ENCODE data around the gene GRIK5. TPM values are rescaled to one million over a fixed set of nuclear protein-coding genes. Genes with fewer than 3 reads are reported as not detected.

GRIK5 gene
- total and polyA plus RNA-seq, 2 of the 8 experiments (the other 6 are each of a cell fraction or from before 2014, with no cell fraction given), result 17.8 to 42.9 TPM

GRCh38 chr19:42023121-42023942, 46.7 kb downstream of the GRIK5 start:
- H3K27me3 ChIP-seq (replicated peaks in 1 of 4; ENCODE audit: control insufficient read depth in 3 of 4, extremely low read depth in 1 of 4, insufficient read depth in 3 of 4, low read length in 3 of 4), result no peaks in the 10 kb centered on the region
- no peak overlapping the region for H3K9ac ChIP-seq (replicated peaks in 1 of 4; ENCODE audit: extremely low read depth in 1 of 4, low read depth in 3 of 4, low read length in 3 of 4)
- H3K14ac ChIP-seq (ENCODE audit: insufficient read length), result no peak overlapping the region
- H2BK20ac ChIP-seq (ENCODE audit: low read length), result no peak overlapping the region
- ChIA-PET POLR2A (ENCODE audit: partially characterized antibody) (interaction anchor here (0.6 to 1.4 kb wide), 4 partner anchors 13 to 156 kb away, joined by 3 to 4 read pairs (median 4); no protein-coding TSS in a partner anchor), CTCF (ENCODE audit: partially characterized antibody) (interaction anchor here (0.6 to 3.3 kb wide), 22 partner anchors 9 to 1571 kb away, joined by 3 to 21 read pairs (median 5); no protein-coding TSS in a partner anchor)
- 74% methylated on average over 17 of the region's 17 CpGs; no CpG with 5 or more reads in 1 of the 2 experiments for WGBS, 2 experiments (ENCODE audit: extremely low coverage in 1 of 2, insufficient coverage in 1 of 2, insufficient read length in 1 of 2, insufficient replicate concordance in 2 of 2, low coverage in 1 of 2, low lambda C conversion rate in 2 of 2, missing lambda C conversion rate in 1 of 2)
- no peak overlapping the region; the same call in 1 of the 2 replicates for H2AK5ac ChIP-seq (ENCODE audit: low read depth, low read length)
- H2BK120ac ChIP-seq (replicated peaks; ENCODE audit: low read depth, low read length), result no peak overlapping the region
- H4K20me1 ChIP-seq (replicated peaks in 1 of 2; ENCODE audit: control insufficient read depth in 1 of 2, insufficient read depth in 2 of 2, low read length in 2 of 2), result peaks cover 2 to 3% of the 10 kb centered on the region in 2 experiments
- no peak overlapping the region for H3K23ac ChIP-seq (ENCODE audit: insufficient read length)
- H3K18ac ChIP-seq (ENCODE audit: extremely low read depth, low read length), result no peak overlapping the region
- H3K27ac ChIP-seq (ENCODE audit: low read depth, low read length), result no peak overlapping the region
- H3K23me2 ChIP-seq (ENCODE audit: low read depth, low read length), result no peaks in the 10 kb centered on the region
- no peak overlapping the region for H3K4me2 ChIP-seq (ENCODE audit: insufficient read depth in 1 of 2, low read depth in 2 of 2, low read length in 2 of 2)
- H2BK5ac ChIP-seq (ENCODE audit: low read depth, low read length), result no peak overlapping the region
- H3K4me3 ChIP-seq (ENCODE audit: extremely low read depth in 1 of 4, insufficient read depth in 2 of 4, low read depth in 3 of 4, low read length in 4 of 4), result no peak overlapping the region
- no peak overlapping the region for H3K56ac ChIP-seq (replicated peaks; ENCODE audit: insufficient read length, low read depth, low read length)
- H3K79me1 ChIP-seq (ENCODE audit: low read depth, low read length), result no peaks in the 10 kb centered on the region
- DNase-seq (ENCODE audit: low read depth in 1 of 2, low spot score in 2 of 2), result peak in 1 of 2 experiments; percentile 84
- no peak overlapping the region for H2AFZ ChIP-seq (ENCODE audit: low read length)
- no peak overlapping the region for H2BK15ac ChIP-seq (ENCODE audit: low read length)
- H3K36me3 ChIP-seq (ENCODE audit: control insufficient read depth in 2 of 4, insufficient read depth in 4 of 4, low read length in 3 of 4), result peaks cover 2 to 11% (median 7%) of the 10 kb centered on the region in 4 experiments; a peak in 4 of 8 replicates
- no peak overlapping the region for H4K5ac ChIP-seq (ENCODE audit: insufficient read length, low read depth, low read length)
- H3K4ac ChIP-seq (replicated peaks; ENCODE audit: insufficient read length, low read depth, low read length), result no peak overlapping the region
- TF ChIP-seq, protein P1, sequence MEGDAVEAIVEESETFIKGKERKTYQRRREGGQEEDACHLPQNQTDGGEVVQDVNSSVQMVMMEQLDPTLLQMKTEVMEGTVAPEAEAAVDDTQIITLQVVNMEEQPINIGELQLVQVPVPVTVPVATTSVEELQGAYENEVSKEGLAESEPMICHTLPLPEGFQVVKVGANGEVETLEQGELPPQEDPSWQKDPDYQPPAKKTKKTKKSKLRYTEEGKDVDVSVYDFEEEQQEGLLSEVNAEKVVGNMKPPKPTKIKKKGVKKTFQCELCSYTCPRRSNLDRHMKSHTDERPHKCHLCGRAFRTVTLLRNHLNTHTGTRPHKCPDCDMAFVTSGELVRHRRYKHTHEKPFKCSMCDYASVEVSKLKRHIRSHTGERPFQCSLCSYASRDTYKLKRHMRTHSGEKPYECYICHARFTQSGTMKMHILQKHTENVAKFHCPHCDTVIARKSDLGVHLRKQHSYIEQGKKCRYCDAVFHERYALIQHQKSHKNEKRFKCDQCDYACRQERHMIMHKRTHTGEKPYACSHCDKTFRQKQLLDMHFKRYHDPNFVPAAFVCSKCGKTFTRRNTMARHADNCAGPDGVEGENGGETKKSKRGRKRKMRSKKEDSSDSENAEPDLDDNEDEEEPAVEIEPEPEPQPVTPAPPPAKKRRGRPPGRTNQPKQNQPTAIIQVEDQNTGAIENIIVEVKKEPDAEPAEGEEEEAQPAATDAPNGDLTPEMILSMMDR (IDR thresholded peaks at IDR 0.05; ENCODE audit: control extremely low read depth in 1 of 3, insufficient read depth in 1 of 3, low read depth in 1 of 3, low read length in 3 of 3), result peak; percentile 68 to 84 (median 81)
- TF ChIP-seq GTF2F1 (IDR thresholded peaks at IDR 0.05; ENCODE audit: borderline replicate concordance, low read depth, low read length) (no peak), RAD21 (IDR thresholded peaks at IDR 0.05 in 1 of 2, conservative IDR thresholded peaks at IDR 0.05 in 1 of 2; ENCODE audit: low read depth in 2 of 2, low read length in 2 of 2) (peak; percentile 40 to 52), CBX5 (IDR thresholded peaks at IDR 0.05; ENCODE audit: low read depth, low read length) (no peak)
- H2BK12ac ChIP-seq (ENCODE audit: low read depth, low read length), result no peak overlapping the region
- H3K9me3 ChIP-seq (ENCODE audit: insufficient read depth in 2 of 2, low read depth in 1 of 2, low read length in 1 of 2), result no peaks in the 10 kb centered on the region
- H3K4me1 ChIP-seq (replicated peaks in 1 of 4; ENCODE audit: control insufficient read depth in 3 of 4, insufficient read depth in 4 of 4, low read length in 3 of 4), result no peaks in the 10 kb centered on the region; a peak in 1 of 7 replicates
- H3K79me2 ChIP-seq (ENCODE audit: control insufficient read depth in 1 of 2, insufficient read depth in 2 of 2, low read length in 2 of 2), result no peaks in the 10 kb centered on the region
- H4K91ac ChIP-seq (replicated peaks; ENCODE audit: insufficient read length, low read length), result no peak overlapping the region
- FAIRE-seq, result no peak
- peak overlapping the region; percentile 11; the same call in 1 of the 2 replicates for H4K8ac ChIP-seq (ENCODE audit: extremely low read depth, insufficient read depth, low read length)
